ENCODE measurements around the gene MYH10. TPM values are rescaled to one million over a fixed set of nuclear protein-coding genes. Genes with fewer than 3 reads are reported as not detected.

Gene MYH10
- total RNA-seq, 1 experiment from 2014 or later: 74.0 TPM

GRCh38 chr17:8558144-8558543 lies 72.4 kb downstream of the MYH10 start:
- Mint-ChIP-seq H3K9me3 (ENCODE audit: unreplicated experiment) (no peaks in the 10 kb centered on the region), H3K4me3 (ENCODE audit: unreplicated experiment) (no peak overlapping the region), H3K27ac (ENCODE audit: unreplicated experiment) (no peak overlapping the region), H3K27me3 (ENCODE audit: insufficient read depth, unreplicated experiment) (no peaks in the 10 kb centered on the region), H3K4me1 (ENCODE audit: low read depth, unreplicated experiment) (no peaks in the 10 kb centered on the region), H3K36me3 (ENCODE audit: insufficient read depth, unreplicated experiment) (peaks cover 18% of the 10 kb centered on the region)
- no peaks in the 10 kb centered on the region for H3K36me3 ChIP-seq (ENCODE audit: control insufficient read depth, insufficient read depth, low read length)
- CTCF ChIA-PET: no interaction called here
- H3K4me3 ChIP-seq (ENCODE audit: low read depth, low read length): no peak overlapping the region
- no peaks in the 10 kb centered on the region; the same call in 1 of the 2 replicates for H3K4me1 ChIP-seq
- TF ChIP-seq CTCF (IDR thresholded peaks at IDR 0.05; ENCODE audit: insufficient read depth in 1 of 2, low read depth in 1 of 2, low read length in 1 of 2, severe bottlenecking in 1 of 2, unreplicated experiment in 1 of 2): no peak
- H3K9me3 ChIP-seq: no peaks in the 10 kb centered on the region
- BruUV-seq (replicated peaks): no TSS peak
- H3K27me3 ChIP-seq (replicated peaks; ENCODE audit: control insufficient read depth, insufficient read depth, low read length): no peaks in the 10 kb centered on the region
- DNase-seq: no peak
- intact Hi-C loops (cut with micrococcal nuclease; ENCODE audit: unreplicated experiment): no loop called here
- POLR2A ChIA-PET: no interaction called here

GRCh38 chr17:8557176-8557806 lies 73.2 kb downstream of the MYH10 start:
- Mint-ChIP-seq H3K27ac (ENCODE audit: unreplicated experiment) (no peak overlapping the region), H3K9me3 (ENCODE audit: unreplicated experiment) (no peaks in the 10 kb centered on the region), H3K4me1 (ENCODE audit: low read depth, unreplicated experiment) (no peaks in the 10 kb centered on the region), H3K4me3 (ENCODE audit: unreplicated experiment) (no peak overlapping the region), H3K27me3 (ENCODE audit: insufficient read depth, unreplicated experiment) (no peaks in the 10 kb centered on the region), H3K36me3 (ENCODE audit: insufficient read depth, unreplicated experiment) (peaks cover 24% of the 10 kb centered on the region)
- no peaks in the 10 kb centered on the region for H3K27me3 ChIP-seq (replicated peaks; ENCODE audit: control insufficient read depth, insufficient read depth, low read length)
- no peak overlapping the region for H3K4me3 ChIP-seq (ENCODE audit: low read depth, low read length)
- intact Hi-C loops (cut with micrococcal nuclease; ENCODE audit: unreplicated experiment): no loop called here
- no peak for DNase-seq
- H3K36me3 ChIP-seq (ENCODE audit: control insufficient read depth, insufficient read depth, low read length): no peaks in the 10 kb centered on the region
- H3K9me3 ChIP-seq: no peaks in the 10 kb centered on the region
- BruUV-seq (replicated peaks): no TSS peak
- no peak for TF ChIP-seq CTCF (IDR thresholded peaks at IDR 0.05; ENCODE audit: insufficient read depth in 1 of 2, low read depth in 1 of 2, low read length in 1 of 2, severe bottlenecking in 1 of 2, unreplicated experiment in 1 of 2)
- no peaks in the 10 kb centered on the region; the same call in 1 of the 2 replicates for H3K4me1 ChIP-seq
- CTCF ChIA-PET: no interaction called here
- POLR2A ChIA-PET: no interaction called here

- intact Hi-C loops (cut with micrococcal nuclease; ENCODE audit: unreplicated experiment): no loop called here
- ChIA-PET CTCF (no interaction called here), POLR2A (no interaction called here)
- no peaks in the 10 kb centered on the region for H3K36me3 ChIP-seq (ENCODE audit: control insufficient read depth, insufficient read depth, low read length)
- H3K9me3 ChIP-seq: no peaks in the 10 kb centered on the region
- Mint-ChIP-seq H3K4me3 (ENCODE audit: unreplicated experiment) (no peak overlapping the region), H3K27ac (ENCODE audit: unreplicated experiment) (no peak overlapping the region), H3K36me3 (ENCODE audit: insufficient read depth, unreplicated experiment) (peaks cover 18% of the 10 kb centered on the region), H3K4me1 (ENCODE audit: low read depth, unreplicated experiment) (no peaks in the 10 kb centered on the region), H3K9me3 (ENCODE audit: unreplicated experiment) (no peaks in the 10 kb centered on the region), H3K27me3 (ENCODE audit: insufficient read depth, unreplicated experiment) (no peaks in the 10 kb centered on the region)
- BruUV-seq (replicated peaks): no TSS peak
- H3K27me3 ChIP-seq (replicated peaks; ENCODE audit: control insufficient read depth, insufficient read depth, low read length): no peaks in the 10 kb centered on the region
- H3K4me1 ChIP-seq: no peaks in the 10 kb centered on the region; the same call in 1 of the 2 replicates
- no peak for TF ChIP-seq CTCF (IDR thresholded peaks at IDR 0.05; ENCODE audit: insufficient read depth in 1 of 2, low read depth in 1 of 2, low read length in 1 of 2, severe bottlenecking in 1 of 2, unreplicated experiment in 1 of 2)
- peak; percentile 24 to 47 for DNase-seq
- no peak overlapping the region for H3K4me3 ChIP-seq (ENCODE audit: low read depth, low read length)
These were observed 74.5 kb downstream of the MYH10 start for GRCh38 chr17:8556074-8556473.
